HG03175 (cell line): Measurements from ENCODE around the gene CLEC16A.

ENCODE experiments used
- ATAC-seq: cut with Tn5 transposase; IDR thresholded peaks from one replicate; pipeline ENCODE4 v1.9.1; 2021; ENCODE audit warnings: mild to moderate bottlenecking, moderate library complexity; ENCODE audit not compliant: unreplicated experiment

CLEC16A gene

GRCh38 chr16:11225677-11226549, 281.5 kb downstream of the CLEC16A start:
- ATAC-seq = no peak

- no peak for ATAC-seq
Observed at GRCh38 chr16:11229432-11229831, 285.1 kb downstream of the CLEC16A start.

- ATAC-seq = no peak
Observed at GRCh38 chr16:11229906-11230305, 285.5 kb downstream of the CLEC16A start.

DNA sequence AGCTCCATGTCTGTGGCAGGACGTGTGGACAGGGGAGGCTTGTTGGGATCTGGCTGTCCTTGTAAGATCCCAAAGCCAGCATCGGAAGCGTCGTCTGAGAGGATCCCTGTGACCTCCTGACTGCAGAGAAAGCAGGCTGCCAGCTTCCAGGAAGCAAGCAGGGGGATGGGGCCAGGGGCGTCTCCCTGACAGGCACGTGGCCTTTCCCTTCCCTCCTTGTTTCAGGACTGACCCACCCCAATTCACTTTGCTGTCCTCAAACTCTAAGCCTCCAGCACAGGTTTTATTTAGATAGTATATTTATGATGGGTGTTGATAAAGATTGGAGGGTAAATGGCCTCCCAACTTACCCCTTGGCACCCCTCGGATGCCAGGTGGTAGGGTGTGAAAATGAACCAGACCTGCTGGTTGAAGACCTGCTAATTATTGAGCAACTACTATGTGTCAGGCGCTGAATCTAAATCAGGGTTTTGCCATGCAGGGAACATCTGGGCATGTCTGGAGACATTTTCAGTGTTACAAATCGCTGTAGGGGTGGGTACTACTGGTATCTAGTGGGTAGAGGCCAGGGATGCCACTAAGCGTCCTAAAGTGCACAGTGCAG, 287.1 kb downstream of the CLEC16A start:
- no peak for ATAC-seq
